HEK293T (cell line): ENCODE measurements around the gene MAGI3.

Source experiments
- ELF4 ChIP-seq: fragments of 450-650 bp; IDR thresholded peaks from 2 replicates; pipeline ENCODE4 v1.6.1; 2017; ENCODE audit warnings: antibody characterized with exemption
- HDGF ChIP-seq: fragments of 450-650 bp; IDR thresholded peaks from 2 replicates; pipeline ENCODE4 v1.6.1; 2017; ENCODE audit warnings: antibody characterized with exemption, borderline replicate concordance
- SP1 ChIP-seq: fragments of 450-650 bp; IDR thresholded peaks from 2 replicates; pipeline ENCODE4 v1.6.1; 2017
- ZNF384 ChIP-seq: fragments of 450-650 bp; IDR thresholded peaks from 2 replicates; pipeline ENCODE4 v1.6.1; 2016

DNA sequence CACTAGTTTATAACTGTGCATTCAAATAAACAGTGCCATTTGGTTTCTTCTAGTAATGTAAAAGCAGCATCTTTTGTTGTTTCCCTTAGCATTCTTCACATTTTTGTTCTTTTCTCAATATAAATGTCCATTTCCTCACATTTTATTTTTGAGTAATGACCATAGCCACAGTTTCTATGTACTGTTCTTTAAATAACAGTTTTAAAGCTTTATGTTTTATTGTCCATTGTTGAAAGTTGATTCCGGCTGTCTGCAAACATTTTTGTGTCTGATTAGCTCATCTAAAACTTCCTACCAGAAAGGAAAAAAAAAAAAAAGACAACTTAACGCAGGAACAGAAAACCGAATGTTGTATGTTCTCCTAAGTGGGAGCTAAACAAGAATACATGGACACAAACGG is 139.7 kb downstream of the MAGI3 start:
- TF ChIP-seq HDGF (no peak), ELF4 (no peak), SP1 (no peak), ZNF384 (no peak)
